ENCODE measurements around the gene EIF4B.

EIF4B gene

DNA sequence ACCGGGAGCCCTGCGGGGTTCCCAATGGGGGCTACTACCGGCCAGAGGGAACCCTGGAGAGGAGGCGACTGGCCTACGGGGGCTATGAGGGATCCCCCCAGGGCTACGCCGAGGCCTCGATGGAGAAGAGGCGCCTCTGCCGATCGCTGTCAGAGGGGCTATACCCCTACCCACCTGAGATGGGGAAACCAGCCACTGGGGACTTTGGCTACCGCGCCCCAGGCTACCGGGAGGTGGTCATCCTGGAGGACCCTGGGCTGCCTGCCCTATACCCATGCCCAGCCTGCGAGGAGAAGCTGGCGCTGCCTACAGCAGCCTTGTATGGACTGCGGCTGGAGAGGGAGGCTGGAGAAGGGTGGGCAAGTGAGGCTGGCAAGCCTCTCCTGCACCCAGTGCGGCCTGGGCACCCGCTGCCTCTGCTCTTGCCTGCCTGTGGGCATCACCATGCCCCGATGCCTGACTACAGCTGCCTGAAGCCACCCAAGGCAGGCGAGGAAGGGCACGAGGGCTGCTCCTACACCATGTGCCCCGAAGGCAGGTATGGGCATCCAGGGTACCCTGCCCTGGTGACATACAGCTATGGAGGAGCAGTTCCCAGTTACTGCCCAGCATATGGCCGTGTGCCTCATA, 53.3 kb downstream of the EIF4B start:
- no peak for DNase-seq

DNA sequence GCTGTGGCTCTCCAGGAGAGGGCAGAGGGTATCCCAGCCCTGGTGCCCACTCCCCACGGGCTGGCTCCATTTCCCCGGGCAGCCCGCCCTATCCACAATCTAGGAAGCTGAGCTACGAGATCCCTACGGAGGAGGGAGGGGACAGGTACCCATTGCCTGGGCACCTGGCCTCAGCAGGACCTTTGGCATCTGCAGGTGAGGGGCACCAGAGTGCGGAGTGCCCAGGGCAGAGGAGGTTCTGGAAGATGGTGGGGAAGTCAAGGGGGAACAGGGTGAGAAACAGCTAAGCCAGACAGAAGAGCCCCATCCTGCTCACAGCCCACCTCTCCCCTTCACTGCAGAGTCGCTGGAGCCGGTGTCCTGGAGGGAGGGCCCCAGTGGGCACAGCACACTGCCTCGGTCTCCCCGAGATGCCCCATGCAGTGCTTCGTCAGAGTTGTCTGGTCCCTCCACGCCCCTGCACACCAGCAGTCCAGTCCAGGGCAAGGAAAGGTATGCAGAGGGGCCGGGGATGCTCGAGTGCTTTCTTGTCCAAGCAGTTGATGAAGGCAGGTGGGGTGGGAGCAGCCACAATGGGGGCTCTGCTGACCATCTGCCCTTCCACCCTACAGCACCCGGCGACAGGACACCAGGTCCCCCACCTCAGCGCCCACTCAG, 53.9 kb downstream of the EIF4B start:
- no peak for DNase-seq

DNA sequence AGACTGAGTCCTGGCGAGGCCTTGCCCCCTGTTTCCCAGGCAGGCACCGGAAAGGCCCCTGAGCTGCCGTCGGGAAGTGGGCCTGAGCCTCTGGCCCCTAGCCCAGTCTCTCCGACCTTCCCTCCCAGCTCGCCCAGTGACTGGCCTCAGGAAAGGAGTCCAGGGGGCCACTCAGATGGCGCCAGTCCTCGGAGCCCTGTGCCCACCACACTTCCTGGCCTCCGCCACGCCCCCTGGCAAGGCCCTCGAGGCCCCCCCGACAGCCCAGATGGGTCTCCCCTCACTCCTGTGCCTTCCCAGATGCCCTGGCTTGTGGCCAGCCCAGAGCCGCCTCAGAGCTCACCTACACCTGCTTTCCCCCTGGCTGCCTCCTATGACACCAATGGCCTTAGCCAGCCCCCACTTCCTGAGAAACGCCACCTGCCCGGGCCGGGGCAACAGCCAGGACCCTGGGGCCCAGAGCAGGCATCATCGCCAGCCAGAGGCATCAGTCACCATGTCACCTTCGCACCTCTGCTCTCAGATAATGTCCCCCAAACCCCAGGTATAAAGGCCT, 54.5 kb downstream of the EIF4B start:
- no peak for DNase-seq

DNA sequence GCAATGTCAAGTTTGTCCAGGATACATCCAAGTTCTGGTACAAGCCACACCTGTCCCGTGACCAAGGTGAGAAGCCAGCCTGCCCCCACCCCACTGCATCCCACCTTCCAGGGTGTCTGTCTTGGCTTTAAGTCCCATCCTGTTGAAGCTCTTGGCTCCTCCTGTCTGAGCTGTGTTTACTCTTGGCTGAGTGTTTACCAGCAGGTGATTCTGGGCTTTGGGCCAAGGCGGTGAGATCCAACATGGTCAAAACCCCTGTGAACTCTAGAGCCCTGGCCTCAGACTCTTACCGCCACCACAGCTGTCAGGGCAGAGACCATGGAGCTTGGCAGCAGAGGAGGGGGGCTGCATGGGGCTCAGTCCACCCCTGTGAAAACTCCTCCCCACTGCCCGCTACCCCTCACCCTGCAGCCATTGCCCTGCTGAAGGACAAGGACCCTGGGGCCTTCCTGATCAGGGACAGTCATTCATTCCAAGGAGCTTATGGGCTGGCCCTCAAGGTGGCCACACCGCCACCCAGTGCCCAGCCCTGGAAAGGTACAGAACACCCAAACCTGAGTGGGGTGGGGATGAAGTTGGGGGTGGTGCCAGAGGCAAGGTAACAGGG, 55.3 kb downstream of the EIF4B start:
- DNase-seq: no peak

- DNase-seq: no peak
Observed at GRCh38 chr12:53062011-53062961, 56.0 kb downstream of the EIF4B start.

- DNase-seq: no peak
Observed at GRCh38 chr12:53062977-53063707, 56.9 kb downstream of the EIF4B start.

GRCh38 chr12:53063708-53064612, 57.7 kb downstream of the EIF4B start:
- DNase-seq: no peak

DNA sequence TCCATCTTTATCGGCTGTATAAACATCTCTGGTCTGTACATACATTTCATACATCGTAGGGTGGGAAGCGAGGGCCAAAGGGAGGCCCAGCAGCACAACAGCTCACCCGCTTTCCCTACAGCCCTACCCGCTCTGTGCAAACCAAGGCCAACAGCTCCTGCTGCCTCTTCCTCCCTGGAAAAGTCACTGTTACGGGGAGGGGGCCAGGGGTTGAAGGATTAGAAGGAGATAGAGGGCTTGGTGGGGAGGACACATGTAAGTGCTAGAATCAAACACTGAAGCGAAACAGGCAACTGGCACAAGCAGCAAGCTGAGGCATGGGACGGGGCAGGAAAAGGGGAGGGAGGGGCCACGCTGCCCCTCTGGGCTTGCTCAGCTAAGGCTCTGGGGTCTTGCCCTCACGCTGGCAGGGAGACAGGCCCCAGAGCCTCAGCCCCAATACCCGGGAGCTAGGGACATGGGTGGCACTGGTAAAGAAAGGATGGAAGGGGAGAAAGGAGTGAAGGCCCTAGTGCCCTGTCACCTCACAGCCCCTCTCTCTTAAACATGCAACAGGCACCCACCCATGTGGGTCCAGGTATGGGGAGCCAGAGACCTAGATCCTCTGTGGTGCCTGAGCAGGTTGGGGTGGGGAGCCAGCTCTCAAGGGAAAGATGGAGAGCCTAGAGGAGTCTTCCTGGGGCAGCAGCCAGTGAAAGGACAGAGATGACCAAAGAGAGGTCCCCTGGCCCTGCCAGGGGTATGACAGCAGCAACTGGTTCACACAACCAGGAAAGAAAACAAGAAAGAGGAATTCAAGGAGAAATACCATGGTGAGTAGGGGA, 58.6 kb downstream of the EIF4B start:
- no peak for DNase-seq

GRCh38 chr12:53065470-53065869, 59.2 kb downstream of the EIF4B start:
- no peak for DNase-seq

- DNase-seq: peak in 1 of 2 experiments; percentile 32
Observed at GRCh38 chr12:53065975-53066931, 60.0 kb downstream of the EIF4B start.

- no peak for DNase-seq
Observed at GRCh38 chr12:53067074-53067992, 61.1 kb downstream of the EIF4B start.

DNA sequence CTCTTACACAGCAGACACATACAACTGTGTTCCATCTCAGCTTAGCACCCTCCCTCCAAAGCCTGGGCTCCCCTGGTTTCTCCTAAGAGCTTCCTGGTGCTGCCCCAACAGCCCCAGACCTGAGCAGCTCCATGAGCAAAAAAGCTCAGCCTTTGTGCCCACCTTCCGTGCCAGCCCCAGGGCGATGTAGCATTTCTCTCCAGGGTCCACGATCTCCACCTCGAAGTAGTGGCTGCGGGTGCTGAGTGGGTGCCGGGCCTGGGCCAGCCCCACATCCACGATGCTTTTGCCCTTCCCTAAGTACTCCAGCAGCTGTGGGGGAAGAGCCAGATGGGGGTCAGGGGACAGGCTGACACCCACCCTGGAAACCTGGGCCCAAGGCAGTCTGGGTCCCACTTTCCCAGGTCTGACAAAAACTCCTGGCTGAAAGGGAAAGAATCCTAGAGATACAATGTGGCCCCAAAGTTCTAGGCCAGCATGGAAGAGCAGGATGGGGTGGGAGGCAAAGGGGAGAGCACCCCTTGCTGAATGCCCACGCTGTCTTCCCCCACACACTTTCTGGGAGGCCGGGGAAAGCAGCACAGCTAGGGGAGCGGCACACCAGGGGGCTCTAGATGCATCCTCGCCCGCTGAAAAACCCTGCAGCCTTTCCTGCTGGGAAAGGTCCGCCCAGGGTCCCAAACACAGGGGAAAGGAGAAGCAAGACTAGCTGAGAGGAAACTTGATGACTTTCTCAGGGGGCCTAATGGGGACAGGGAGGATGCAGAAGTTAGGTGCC, 61.9 kb downstream of the EIF4B start:
- DNase-seq: no peak

DNA sequence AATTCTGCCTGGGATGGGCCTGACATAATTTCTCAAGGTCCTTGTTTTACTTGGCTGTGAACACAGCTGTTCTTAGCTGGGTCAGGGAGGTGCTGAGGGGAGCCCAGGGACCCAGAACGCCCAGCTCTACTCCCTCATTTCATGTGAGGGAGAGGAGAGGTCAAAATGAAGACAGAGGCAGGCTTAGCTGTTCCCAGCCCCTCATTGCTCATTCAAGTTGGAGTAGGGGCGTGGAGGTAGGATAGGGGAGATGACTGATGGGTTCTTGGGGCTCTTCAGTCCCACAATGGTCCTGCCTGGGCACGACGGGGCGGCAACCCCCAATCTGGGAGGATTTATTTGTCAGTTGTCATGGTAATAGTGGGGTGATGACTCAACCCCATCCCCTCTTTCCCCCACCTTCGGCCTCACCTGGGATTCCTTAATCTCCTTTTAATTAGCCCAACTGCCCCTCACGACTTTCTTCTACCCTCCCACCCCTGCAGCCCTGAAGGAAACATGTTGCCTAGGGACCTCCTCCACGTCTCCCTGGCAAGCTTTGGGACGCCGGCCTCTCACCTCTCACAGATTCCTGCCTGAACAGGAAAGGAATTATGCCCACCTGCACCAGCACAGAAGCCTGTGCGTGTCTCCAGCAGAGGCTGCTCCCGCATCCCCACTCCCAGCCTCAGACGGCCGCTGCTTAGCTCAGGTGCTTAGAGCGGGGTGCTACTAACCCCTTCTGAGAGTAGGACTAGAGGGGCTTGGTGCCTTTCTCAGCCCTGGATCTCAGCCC, 62.7 kb downstream of the EIF4B start:
- no peak for DNase-seq

- no peak for DNase-seq
Observed at GRCh38 chr12:53069621-53070410, 63.6 kb downstream of the EIF4B start.

GRCh38 chr12:53070877-53071492, 64.7 kb downstream of the EIF4B start:
- no peak for DNase-seq
